ENCODE data around the gene ATP6V0A4. TPM values are rescaled to one million over a fixed set of nuclear protein-coding genes. Genes with fewer than 3 reads are reported as not detected.
"Not testable (repeated sequence)": the region's sequence is repeated elsewhere in the genome, so short reads cannot be mapped to it uniquely, and the experiment has no call there.

ATP6V0A4 gene
- total RNA-seq, 4 donors from 2014 or later, result not detected

DNA sequence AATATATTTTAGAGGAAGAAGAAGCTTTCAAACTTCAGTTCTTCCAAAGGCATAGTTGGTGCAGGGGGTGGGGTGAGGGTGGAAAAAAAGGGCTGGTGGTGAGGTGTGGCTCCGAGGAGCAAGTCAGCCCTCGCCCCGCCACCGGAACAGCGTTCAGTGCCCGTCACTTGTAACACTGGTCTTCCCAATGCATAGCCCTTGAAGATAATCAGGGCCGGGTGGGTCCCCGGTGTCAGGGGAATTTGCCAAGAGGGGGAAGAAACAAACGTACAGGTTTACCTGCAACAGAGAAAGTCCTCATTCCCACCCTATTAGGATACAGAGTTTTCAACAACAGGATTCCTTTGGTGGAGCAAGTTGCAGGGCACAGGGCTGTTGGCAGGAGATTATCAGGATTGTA, 98.3 kb downstream of the ATP6V0A4 start:
- TF ChIP-seq CTCF (IDR thresholded peaks at IDR 0.05) (no peak), POLR2A (IDR thresholded peaks at IDR 0.05) (no peak), EP300 (IDR thresholded peaks at IDR 0.05) (no peak)
- H3K9me3 ChIP-seq, result peaks cover 0 to 4% (median 0%) of the 10 kb centered on the region in 4 donors
- no peaks in the 10 kb centered on the region for H3K27me3 ChIP-seq
- no peak for DNase-seq (ENCODE audit: low spot score in 2 of 2)
- no peak overlapping the region for H3K4me3 ChIP-seq
- no peak overlapping the region for H3K27ac ChIP-seq
- no peaks in the 10 kb centered on the region for H3K4me1 ChIP-seq
- H3K36me3 ChIP-seq, result no peaks in the 10 kb centered on the region
- 81 to 82% methylated on average over 9 of the region's 9 CpGs for WGBS, 2 donors

DNA sequence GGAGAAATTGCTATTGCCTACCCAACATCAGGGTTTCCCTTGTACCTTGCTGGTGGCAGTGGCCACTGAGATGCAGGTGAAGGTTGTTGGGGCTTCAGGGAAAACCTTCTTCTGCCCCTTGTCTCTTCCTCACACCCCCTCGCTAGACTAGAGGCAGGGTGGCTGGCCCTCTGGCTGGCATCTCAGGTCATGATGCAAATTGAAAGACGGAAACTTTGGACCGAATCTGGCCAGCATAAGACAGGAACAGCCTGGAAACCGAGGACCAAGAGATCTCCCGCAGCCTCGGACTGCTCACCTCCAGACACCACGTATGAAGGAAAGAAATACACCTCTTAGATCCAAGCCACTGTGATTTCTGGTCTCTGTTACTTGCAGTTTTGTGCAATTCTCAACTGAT, 99.7 kb downstream of the ATP6V0A4 start:
- Histone ChIP-seq H3K4me1 (no peaks in the 10 kb centered on the region), H3K9me3 (peaks cover 0 to 4% (median 0%) of the 10 kb centered on the region in 4 donors), H3K27ac (no peak overlapping the region), H3K36me3 (no peaks in the 10 kb centered on the region), H3K27me3 (no peaks in the 10 kb centered on the region), H3K4me3 (no peak overlapping the region)
- WGBS, 2 donors, result 92 to 95% methylated on average over 7 of the region's 7 CpGs
- TF ChIP-seq EP300 (IDR thresholded peaks at IDR 0.05), result no peak
- no peak for TF ChIP-seq POLR2A (IDR thresholded peaks at IDR 0.05)
- TF ChIP-seq CTCF (IDR thresholded peaks at IDR 0.05), result no peak
- no peak for DNase-seq (ENCODE audit: low spot score in 2 of 2)

GRCh38 chr7:138697535-138698182, 100.3 kb downstream of the ATP6V0A4 start:
- Histone ChIP-seq H3K9me3 (peaks cover 0 to 4% (median 0%) of the 10 kb centered on the region in 4 donors), H3K4me1 (no peaks in the 10 kb centered on the region), H3K4me3 (no peak overlapping the region), H3K27ac (no peak overlapping the region), H3K27me3 (no peaks in the 10 kb centered on the region), H3K36me3 (no peaks in the 10 kb centered on the region)
- TF ChIP-seq CTCF (IDR thresholded peaks at IDR 0.05), result no peak
- TF ChIP-seq EP300 (IDR thresholded peaks at IDR 0.05), result no peak
- TF ChIP-seq POLR2A (IDR thresholded peaks at IDR 0.05), result no peak
- WGBS, 2 donors, result 51 to 74% methylated on average over 2 of the region's 2 CpGs
- DNase-seq (ENCODE audit: low spot score in 2 of 2), result no peak

GRCh38 chr7:138695776-138696175, 102.2 kb downstream of the ATP6V0A4 start:
- not testable (repeated sequence) for H3K4me1 ChIP-seq; H3K27ac ChIP-seq; H3K27me3 ChIP-seq; H3K4me3 ChIP-seq; DNase-seq (ENCODE audit: low spot score in 2 of 2); H3K36me3 ChIP-seq; H3K9me3 ChIP-seq
- 91 to 97% methylated on average over 9 of the region's 9 CpGs for WGBS, 2 donors

- Histone ChIP-seq H3K4me3 (no peak overlapping the region), H3K27ac (no peak overlapping the region), H3K36me3 (no peaks in the 10 kb centered on the region), H3K9me3 (peaks cover 0 to 4% (median 0%) of the 10 kb centered on the region in 4 donors), H3K4me1 (no peaks in the 10 kb centered on the region), H3K27me3 (no peaks in the 10 kb centered on the region)
- 94 to 98% methylated on average over 4 of the region's 4 CpGs for WGBS, 2 donors
- no peak for DNase-seq (ENCODE audit: low spot score in 2 of 2)
- TF ChIP-seq EP300 (IDR thresholded peaks at IDR 0.05), result no peak
- no peak for TF ChIP-seq CTCF (IDR thresholded peaks at IDR 0.05)
- no peak for TF ChIP-seq POLR2A (IDR thresholded peaks at IDR 0.05)
These were observed 102.9 kb downstream of the ATP6V0A4 start for GRCh38 chr7:138695106-138695505.

DNA sequence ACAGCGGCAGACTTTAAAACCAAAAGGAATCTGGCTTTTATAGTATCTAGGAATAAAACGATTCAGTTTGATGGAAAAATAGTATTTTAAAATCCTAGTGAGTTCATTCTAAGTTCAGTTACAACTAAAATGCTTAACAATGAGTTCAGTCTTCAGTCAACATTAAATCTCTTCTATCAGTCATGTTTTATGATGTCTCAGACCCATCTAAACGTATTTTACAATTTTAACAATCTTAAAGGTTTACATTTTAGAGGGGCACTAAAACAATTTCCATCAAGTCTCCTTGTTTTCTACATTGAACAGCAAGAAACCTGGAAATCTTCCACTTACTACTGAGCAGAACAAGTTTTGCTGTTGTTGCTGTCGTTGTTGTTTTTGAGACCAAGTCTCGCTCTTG, 106.8 kb downstream of the ATP6V0A4 start:
- no peaks in the 10 kb centered on the region for H3K36me3 ChIP-seq
- 54 to 59% methylated on average over 5 of the region's 5 CpGs for WGBS, 2 donors

More for the DNA sequence above, 106.8 kb downstream of the ATP6V0A4 start:
- H3K27ac ChIP-seq, result no peak overlapping the region
- H3K9me3 ChIP-seq, result no peaks in the 10 kb centered on the region
- no peak overlapping the region for H3K4me3 ChIP-seq
- H3K4me1 ChIP-seq, result no peaks in the 10 kb centered on the region
- DNase-seq (ENCODE audit: low spot score in 2 of 2), result no peak
- TF ChIP-seq EP300 (IDR thresholded peaks at IDR 0.05), result no peak
- TF ChIP-seq POLR2A (IDR thresholded peaks at IDR 0.05), result no peak
- no peak for TF ChIP-seq CTCF (IDR thresholded peaks at IDR 0.05)
- no peaks in the 10 kb centered on the region for H3K27me3 ChIP-seq

Data from tibial nerve (tissue), 4 donors.